Duodenal mucosa (tissue), 2 donors: ENCODE data around the gene NANOGP8.
"Not testable (repeated sequence)": the region's sequence is repeated elsewhere in the genome, so short reads cannot be mapped to it uniquely, and the experiment has no call there.

Source experiments
- H3K27ac ChIP-seq: one replicate; pipeline ENCODE4 v1.7.0; 2013; ENCODE audit warnings: low read depth, low read length
- H3K27me3 ChIP-seq, 2 donors: one replicate each; pipeline ENCODE4 v1.7.0; 2013; ENCODE audit warnings: low read length in 2 of 2, control low read depth in 1 of 2; ENCODE audit not compliant: insufficient read depth in 2 of 2, control insufficient read depth in 1 of 2
- H3K36me3 ChIP-seq, 2 donors: one replicate each; pipeline ENCODE4 v1.7.0; 2013; ENCODE audit warnings: low read length in 2 of 2, control low read depth in 1 of 2; ENCODE audit not compliant: insufficient read depth in 2 of 2, control insufficient read depth in 1 of 2
- H3K4me1 ChIP-seq, 2 donors: one replicate each; pipeline ENCODE4 v1.7.0; 2013; ENCODE audit warnings: low read length in 2 of 2, control low read depth in 1 of 2; ENCODE audit not compliant: insufficient read depth in 2 of 2, control insufficient read depth in 1 of 2
- H3K4me3 ChIP-seq, 2 donors: one replicate each; pipeline ENCODE4 v1.7.0; 2013; ENCODE audit warnings: low read length in 2 of 2, low read depth in 1 of 2
- H3K9ac ChIP-seq, 2 donors: one replicate each; pipeline ENCODE4 v1.7.0; 2013; ENCODE audit warnings: low read length in 2 of 2, low read depth in 1 of 2
- H3K9me3 ChIP-seq, 2 donors: one replicate each; pipeline ENCODE4 v1.7.0; 2013; ENCODE audit warnings: low read length in 2 of 2, control low read depth in 1 of 2; ENCODE audit not compliant: control insufficient read depth in 1 of 2

Gene NANOGP8

GRCh38 chr15:35085176-35085919 is at the start of gene NANOGP8:
TSS of gene NANOGP8 (minus strand) at chr15:35085295. CDS start at chr15:35085110, 185 bp downstream.
- H3K27ac ChIP-seq, H3K9me3 ChIP-seq, H3K9ac ChIP-seq, H3K4me3 ChIP-seq, H3K4me1 ChIP-seq, H3K27me3 ChIP-seq, H3K36me3 ChIP-seq: not testable (repeated sequence)

- no peak overlapping the region for H3K27ac ChIP-seq
- H3K36me3 ChIP-seq = no peaks in the 10 kb centered on the region
- no peaks in the 10 kb centered on the region for H3K4me1 ChIP-seq
- no peak overlapping the region for H3K9ac ChIP-seq
- H3K4me3 ChIP-seq = no peak overlapping the region
- no peaks in the 10 kb centered on the region for H3K27me3 ChIP-seq
- no peaks in the 10 kb centered on the region for H3K9me3 ChIP-seq
Measured at GRCh38 chr15:35134299-35134698, 49.2 kb upstream of the NANOGP8 start.

GRCh38 chr15:35130245-35130644 is 45.1 kb upstream of the NANOGP8 start:
- Histone ChIP-seq H3K36me3 (no peaks in the 10 kb centered on the region), H3K4me1 (no peaks in the 10 kb centered on the region), H3K9ac (no peak overlapping the region), H3K4me3 (no peak overlapping the region), H3K27me3 (no peaks in the 10 kb centered on the region), H3K9me3 (no peaks in the 10 kb centered on the region), H3K27ac (no peak overlapping the region)

GRCh38 chr15:35129361-35129760 is 44.3 kb upstream of the NANOGP8 start:
- Histone ChIP-seq H3K4me3 (no peak overlapping the region), H3K4me1 (no peaks in the 10 kb centered on the region), H3K27ac (no peak overlapping the region), H3K27me3 (no peaks in the 10 kb centered on the region), H3K9me3 (no peaks in the 10 kb centered on the region), H3K36me3 (no peaks in the 10 kb centered on the region), H3K9ac (no peak overlapping the region)

GRCh38 chr15:35127717-35128116 is 42.6 kb upstream of the NANOGP8 start:
- no peak overlapping the region for H3K9ac ChIP-seq
- no peak overlapping the region for H3K4me3 ChIP-seq
- no peaks in the 10 kb centered on the region for H3K4me1 ChIP-seq
- H3K27me3 ChIP-seq = no peaks in the 10 kb centered on the region
- no peaks in the 10 kb centered on the region for H3K36me3 ChIP-seq
- no peaks in the 10 kb centered on the region for H3K9me3 ChIP-seq
- H3K27ac ChIP-seq = no peak overlapping the region

GRCh38 chr15:35126236-35126635 is 41.1 kb upstream of the NANOGP8 start:
- H3K9me3 ChIP-seq = no peaks in the 10 kb centered on the region
- H3K4me3 ChIP-seq = no peak overlapping the region

GRCh38 chr15:35123743-35124142 is 38.6 kb upstream of the NANOGP8 start:
- H3K9ac ChIP-seq = no peak overlapping the region
- no peak overlapping the region for H3K27ac ChIP-seq
- no peaks in the 10 kb centered on the region for H3K36me3 ChIP-seq
- H3K9me3 ChIP-seq = no peaks in the 10 kb centered on the region
- H3K4me1 ChIP-seq = no peaks in the 10 kb centered on the region
- no peaks in the 10 kb centered on the region for H3K27me3 ChIP-seq
- H3K4me3 ChIP-seq = no peak overlapping the region

More at GRCh38 chr15:35126236-35126635, 41.1 kb upstream of the NANOGP8 start:
- Histone ChIP-seq H3K27me3 (no peaks in the 10 kb centered on the region), H3K36me3 (no peaks in the 10 kb centered on the region), H3K27ac (no peak overlapping the region), H3K4me1 (no peaks in the 10 kb centered on the region), H3K9ac (no peak overlapping the region)

GRCh38 chr15:35121611-35122359 is 36.7 kb upstream of the NANOGP8 start:
- Histone ChIP-seq H3K27me3 (no peaks in the 10 kb centered on the region), H3K36me3 (no peaks in the 10 kb centered on the region), H3K9me3 (no peaks in the 10 kb centered on the region), H3K9ac (no peak overlapping the region), H3K27ac (no peak overlapping the region), H3K4me3 (no peak overlapping the region), H3K4me1 (no peaks in the 10 kb centered on the region)

- no peaks in the 10 kb centered on the region for H3K9me3 ChIP-seq
- H3K27me3 ChIP-seq = no peaks in the 10 kb centered on the region
- no peaks in the 10 kb centered on the region for H3K4me1 ChIP-seq
- no peak overlapping the region for H3K27ac ChIP-seq
- no peak overlapping the region for H3K9ac ChIP-seq
- H3K4me3 ChIP-seq = no peak overlapping the region
- H3K36me3 ChIP-seq = no peaks in the 10 kb centered on the region
Measured at GRCh38 chr15:35120173-35120572, 35.1 kb upstream of the NANOGP8 start.

- Histone ChIP-seq H3K27ac (no peak overlapping the region), H3K4me1 (no peaks in the 10 kb centered on the region), H3K9ac (no peak overlapping the region), H3K27me3 (no peaks in the 10 kb centered on the region), H3K4me3 (no peak overlapping the region), H3K9me3 (no peaks in the 10 kb centered on the region), H3K36me3 (no peaks in the 10 kb centered on the region)
Measured at GRCh38 chr15:35118960-35119359, 33.9 kb upstream of the NANOGP8 start.
